T-helper 2 cell treated with Interferon-gamma antibody and Interleukin-4, amounts not matched to agents 100 ng/mL and 5 ng/mL, for 36 hours (primary cell): ENCODE measurements around the gene KIZ. TPM values are rescaled to one million over a fixed set of nuclear protein-coding genes. Genes with fewer than 3 reads are reported as not detected.
"Not testable (repeated sequence)": the region's sequence is repeated elsewhere in the genome, so short reads cannot be mapped to it uniquely, and the experiment has no call there.

Experiments
- intact Hi-C: fragments of 100-400 bp; cut with micrococcal nuclease; formaldehyde crosslinking; loops from one replicate; pipeline ENCODE4 v1.15.1; 2023
- total RNA-seq: library from RNA; stranded (reverse); gene quantifications from 2 replicates; pipeline ENCODE4 v1.2.3, GENCODE V29; 2022

The KIZ gene
- total RNA-seq, 1 donor from 2014 or later, result 15.5 TPM

DNA sequence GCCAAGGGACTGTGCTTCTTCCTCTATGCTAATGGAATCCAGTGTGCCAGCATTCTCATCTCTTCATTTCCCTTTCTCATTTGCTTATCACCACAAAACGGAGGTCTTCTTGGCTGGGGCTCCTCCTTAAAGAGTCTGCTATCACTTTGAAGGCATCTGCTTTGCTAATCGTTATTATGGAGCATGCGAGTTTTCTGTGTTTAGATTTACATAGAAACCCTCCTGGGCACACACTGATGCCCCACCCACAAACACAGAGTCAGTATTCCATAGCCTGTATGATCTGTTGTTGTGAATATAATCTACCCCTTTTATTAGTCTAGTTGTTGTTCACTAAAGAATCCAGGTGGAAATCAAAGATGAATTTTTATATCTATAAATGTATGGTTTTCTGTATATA is 93.8 kb downstream of the KIZ start:
- intact Hi-C loops, result no loop called here

DNA sequence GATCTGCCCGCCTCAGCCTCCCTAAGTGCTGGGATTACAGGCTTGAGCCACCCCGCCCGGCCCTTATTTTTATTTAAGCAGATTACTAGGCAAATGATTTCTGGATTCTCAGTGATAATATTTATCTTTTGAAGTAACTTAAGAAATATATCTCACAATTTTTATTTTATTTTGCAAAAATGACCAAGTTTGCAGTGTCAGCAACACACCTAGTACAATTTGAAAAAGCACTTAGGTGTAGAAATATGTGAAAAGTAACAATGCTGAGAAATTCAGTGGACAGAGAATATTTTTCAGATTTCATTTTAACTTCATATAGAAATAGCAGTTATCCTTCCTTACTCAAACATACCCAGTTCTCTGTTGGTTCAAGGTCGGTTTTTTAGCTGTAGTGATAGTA is 98.3 kb downstream of the KIZ start:
- intact Hi-C loops, result no loop called here

DNA sequence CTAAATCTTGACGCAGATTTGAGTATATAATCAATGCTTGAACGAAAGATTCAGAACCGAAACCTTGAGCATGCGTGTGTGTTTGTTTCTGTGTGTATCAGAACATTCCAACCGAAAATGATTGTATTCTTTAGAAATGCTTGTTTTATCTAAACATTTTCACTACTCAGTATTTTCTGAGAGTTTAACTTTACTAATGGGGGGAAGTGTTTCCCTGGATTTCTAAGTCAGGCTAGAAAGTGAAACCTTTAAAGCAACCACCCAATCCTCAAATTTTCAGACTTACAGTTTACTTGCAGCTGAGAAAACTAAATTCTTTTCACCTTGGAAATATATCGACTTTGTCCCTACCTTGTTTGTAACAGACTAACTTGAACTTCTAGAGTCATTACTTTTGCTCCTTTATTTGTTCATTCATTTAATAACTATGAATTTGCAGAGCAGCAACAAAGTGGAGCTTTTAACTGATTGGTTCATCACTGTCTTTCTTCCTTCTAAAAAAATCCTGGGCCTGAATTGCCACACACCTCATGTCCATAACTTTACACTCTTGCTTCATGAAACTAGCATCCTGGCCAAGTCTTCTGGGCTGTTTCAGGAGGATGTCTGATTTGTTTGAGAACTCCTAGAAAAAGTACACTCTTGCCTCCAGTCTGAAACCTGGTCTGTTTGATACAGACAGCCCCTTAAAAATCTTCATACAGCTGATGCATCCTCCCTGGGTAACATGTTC is 99.5 kb downstream of the KIZ start:
- intact Hi-C loops, result no loop called here

DNA sequence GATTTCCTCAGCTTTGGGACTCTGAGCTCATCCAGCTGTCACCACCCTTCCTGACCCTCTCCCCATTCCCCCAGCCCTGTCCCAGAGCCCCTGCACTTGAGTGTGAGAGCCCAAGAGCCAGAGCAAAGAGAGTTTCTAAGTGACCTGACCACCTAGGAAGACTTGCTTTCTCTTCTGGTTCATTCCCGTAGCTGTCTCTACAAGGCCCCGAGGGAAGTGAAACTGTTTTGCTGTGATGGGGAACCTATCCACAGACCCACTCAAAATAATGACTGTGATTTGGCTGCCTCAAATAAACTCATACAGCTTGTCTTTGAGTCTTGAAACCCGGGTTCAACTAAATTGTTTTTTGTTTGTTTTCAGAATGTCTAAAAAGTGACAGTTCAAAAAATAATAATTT is 102.6 kb downstream of the KIZ start:
- intact Hi-C loops, result no loop called here

DNA sequence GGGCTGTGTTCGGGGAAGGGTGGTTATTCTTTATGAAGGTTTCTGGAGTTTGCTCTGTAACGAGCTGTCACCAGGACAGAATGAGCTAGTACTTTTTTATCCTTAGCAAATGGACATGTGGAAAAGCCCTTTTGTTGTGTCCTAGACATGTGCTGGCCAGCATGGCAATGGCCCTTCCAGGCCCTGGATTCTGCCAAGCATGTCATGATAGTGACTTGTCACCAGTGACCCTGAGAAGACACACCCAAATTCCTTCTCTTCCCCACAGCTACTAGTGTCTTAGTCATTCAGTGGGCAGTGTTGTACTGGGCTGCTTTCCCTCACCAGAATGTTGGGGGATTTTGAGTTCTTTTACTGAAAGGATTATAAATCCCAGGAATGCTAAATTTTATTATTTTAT is 103.3 kb downstream of the KIZ start:
- intact Hi-C loops, result no loop called here

DNA sequence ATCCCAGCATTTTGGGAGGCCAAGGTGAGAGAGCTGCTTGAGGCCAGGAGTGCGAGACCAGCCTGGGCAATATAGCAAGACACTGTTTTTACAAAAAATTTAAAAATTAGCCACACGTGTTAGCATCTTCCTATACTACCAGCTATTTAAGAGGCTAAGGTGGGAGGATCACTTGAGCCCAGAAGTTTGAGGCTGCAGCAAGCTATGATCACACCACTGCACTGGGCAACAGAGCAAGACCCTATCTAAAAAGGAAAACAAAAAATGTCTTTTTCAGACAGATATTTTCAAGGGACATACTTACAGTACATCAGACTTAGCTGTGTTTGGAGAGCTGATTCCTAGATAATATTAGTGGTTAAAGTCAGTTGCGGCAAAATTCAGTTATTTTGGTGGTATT is 104.3 kb downstream of the KIZ start:
- intact Hi-C loops, result no loop called here

DNA sequence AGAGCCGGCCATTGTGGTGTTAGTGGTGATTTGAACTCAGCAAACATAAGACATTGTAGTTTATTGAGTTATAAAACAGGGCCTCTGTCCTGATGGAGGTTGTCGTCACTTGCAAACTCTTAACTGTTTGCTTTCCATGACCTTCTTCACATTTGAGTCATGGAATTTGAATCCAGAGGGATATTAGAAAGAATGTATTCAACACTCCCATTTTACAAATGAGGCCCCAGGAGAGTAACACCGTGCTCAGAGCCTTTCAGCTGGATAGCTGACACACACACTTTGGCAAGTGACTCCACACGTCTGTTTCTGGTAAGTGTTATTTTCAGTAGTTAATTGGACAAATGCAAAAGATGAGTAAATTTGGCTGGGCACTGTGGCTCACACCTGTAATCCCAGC is 104.8 kb downstream of the KIZ start:
- intact Hi-C loops, result no loop called here

DNA sequence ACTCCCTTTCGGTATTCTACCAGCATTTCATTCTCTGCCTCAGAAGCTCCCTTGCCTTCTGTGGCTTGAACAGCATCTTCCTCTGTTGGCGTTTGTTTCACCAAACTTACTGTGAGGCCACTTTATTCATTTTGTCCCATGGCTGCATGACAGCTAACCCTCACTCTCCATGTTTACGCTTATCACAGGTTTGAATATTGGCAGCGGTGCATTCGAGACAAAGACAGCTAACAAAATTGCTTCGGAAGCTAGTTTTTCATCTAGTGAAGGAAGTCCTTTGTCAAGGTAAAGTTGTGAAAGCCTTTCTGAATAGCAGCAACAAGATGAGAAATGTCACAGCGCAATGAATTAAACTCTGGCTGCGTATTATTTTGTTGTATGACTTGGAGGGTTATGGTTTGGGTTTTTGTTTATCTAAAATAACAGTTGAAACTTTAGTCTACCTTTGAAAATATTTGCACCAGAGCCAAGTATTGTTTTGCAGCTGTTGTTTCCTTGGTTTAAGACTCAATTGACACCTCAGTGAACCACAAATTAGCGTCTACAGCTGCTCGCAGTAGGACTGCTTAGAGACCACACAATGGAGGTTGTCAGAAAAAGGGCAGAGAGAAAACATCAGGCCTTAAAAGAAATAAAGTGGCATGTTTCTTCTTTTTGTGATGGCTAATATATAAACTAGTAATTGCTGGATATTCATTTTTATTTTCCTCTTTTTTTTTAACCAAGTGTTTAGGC is 106.8 kb downstream of the KIZ start:
- intact Hi-C loops, result no loop called here

DNA sequence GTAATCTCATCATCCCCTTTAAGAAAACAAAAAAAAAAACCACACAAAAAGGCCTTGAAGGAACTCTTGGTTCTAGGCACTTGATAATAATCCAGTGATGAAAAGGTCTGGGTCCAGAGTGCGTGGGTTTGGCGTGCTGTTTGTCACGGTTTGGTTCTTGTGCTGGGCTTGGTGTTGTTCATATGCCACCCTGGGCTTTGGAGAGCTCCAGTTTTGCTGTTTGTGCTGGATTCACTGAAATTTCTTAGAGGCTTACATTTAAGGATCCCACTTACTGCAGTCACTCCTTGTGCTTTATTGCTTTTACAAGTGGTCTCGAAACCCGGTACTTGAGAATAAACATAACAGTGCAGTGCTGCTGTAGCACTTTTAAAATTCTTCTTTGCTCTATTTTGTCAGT is 108.4 kb downstream of the KIZ start:
- intact Hi-C loops, result no loop called here

DNA sequence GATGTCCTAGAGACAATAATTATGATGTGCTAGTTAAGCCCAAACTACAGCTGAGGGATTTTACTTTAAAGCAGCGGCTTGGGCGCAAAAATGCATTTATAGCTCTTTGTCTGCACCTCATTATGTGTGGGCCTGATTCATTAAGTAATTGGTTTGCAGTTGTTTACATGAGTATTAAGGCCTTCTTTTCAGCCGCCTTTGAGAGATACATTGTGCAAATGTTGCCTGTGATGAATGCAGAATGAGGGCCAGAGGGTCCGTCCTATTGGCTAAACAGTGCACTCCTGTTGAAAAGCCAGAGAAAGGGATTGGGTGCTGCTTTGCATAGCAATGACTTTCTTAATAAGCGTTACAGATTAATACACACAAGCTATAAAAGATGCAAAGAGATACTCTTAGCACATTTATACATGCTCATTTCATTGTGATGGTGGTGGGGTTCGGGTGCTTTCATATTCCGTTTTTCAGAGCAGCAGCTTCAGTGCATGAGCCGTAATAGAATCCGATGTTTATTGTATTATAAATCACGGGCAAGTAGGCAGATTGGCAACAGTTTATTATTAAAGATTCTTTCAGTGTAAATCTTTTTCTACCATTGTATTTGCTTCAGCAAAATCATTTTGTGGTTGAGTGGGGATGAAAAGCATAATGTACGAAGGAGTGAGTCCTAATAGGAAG is 109.1 kb downstream of the KIZ start:
- intact Hi-C loops, result loop anchor here (1.0 to 5.0 kb wide), 3 partner anchors 133 to 373 kb away; no protein-coding TSS in a partner anchor

DNA sequence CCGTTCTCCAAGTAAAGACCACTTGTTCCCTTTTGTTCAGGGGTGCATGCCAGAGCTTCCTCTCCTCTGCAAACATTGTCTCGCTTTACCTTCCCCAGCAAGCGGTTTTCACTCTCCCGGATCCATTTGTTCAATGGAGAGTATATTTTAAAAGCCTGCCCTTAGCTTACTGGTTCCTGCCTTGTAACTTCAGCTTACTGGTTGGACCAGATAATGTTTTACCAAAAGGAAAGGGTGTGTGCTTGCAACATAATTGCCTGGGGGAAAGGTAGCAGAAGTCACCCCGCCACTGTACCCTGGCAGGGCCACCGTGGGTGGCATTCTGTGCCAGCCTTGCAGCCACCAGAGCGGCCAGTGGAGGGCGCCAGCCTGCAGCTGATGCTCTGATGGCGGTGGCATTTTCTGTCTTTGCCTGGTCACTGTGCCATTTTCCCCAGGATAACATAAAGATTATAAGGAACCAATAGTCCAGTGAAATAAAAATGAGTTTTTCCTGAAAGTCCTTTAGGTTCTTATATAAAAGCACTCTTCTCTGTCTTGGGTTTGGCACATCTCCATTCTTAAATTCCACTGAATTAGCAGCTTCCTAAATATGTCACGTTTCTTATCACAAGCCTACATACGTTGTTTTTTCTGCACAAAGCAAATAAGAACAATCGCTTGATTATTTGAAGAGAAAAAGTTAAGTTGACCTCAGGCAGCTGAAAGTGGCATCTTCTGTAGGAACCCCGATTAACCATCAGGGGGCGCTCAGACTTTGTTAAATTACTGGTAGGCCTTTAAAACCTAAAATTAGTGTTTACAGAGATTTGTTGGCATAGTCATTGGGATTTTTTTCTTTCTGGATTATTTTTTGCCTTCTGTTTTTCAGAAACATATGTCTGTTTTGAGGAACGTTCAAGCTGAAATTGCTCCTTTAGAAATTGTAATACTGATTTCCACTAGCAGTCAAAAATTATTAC is 109.9 kb downstream of the KIZ start:
- intact Hi-C loops, result loop anchor here (1.0 to 5.0 kb wide), 5 partner anchors 133 to 373 kb away; no protein-coding TSS in a partner anchor

DNA sequence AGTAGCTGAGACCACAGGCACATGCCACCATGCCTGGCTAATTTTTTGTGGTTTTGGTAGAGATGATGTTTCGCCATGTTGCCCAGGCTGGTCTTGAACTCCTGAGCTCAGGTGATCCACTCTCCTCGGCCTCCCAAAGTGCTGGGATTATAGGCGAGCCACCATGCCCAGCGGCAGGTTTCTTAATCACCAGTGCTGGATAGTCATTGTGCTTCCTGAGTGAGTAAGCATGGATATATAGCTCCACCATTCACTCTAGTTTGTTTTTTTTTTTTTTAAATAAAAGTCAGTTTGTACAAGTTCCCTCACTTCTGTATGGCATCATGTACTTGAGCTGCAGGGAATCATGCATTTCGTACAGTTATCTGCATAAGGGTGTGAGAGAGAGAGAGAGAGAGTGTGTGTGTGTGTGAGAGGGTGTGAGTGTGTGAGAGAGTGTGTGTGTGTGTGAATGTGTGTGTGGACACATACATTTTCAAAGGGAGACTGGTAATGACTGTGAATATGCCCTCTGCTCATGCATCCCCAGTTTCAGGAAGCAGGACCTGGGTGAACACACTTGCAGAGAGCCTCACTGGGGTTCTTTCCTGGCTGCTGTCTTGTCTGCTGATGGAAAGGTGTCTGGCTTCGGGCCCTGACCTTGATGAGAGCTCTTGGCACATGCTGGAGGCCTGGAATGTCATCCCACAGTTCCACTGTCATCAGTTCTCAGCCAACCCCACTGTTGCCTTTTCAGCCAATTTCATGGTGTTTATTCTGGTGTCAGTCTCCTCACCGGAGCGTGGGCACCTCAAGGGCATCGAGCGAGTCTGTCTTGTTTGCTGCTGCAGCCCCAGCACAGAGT is 112.3 kb downstream of the KIZ start:
- intact Hi-C loops, result loop anchor here (2.0 to 5.0 kb wide), 3 partner anchors 136 to 376 kb away; no protein-coding TSS in a partner anchor

DNA sequence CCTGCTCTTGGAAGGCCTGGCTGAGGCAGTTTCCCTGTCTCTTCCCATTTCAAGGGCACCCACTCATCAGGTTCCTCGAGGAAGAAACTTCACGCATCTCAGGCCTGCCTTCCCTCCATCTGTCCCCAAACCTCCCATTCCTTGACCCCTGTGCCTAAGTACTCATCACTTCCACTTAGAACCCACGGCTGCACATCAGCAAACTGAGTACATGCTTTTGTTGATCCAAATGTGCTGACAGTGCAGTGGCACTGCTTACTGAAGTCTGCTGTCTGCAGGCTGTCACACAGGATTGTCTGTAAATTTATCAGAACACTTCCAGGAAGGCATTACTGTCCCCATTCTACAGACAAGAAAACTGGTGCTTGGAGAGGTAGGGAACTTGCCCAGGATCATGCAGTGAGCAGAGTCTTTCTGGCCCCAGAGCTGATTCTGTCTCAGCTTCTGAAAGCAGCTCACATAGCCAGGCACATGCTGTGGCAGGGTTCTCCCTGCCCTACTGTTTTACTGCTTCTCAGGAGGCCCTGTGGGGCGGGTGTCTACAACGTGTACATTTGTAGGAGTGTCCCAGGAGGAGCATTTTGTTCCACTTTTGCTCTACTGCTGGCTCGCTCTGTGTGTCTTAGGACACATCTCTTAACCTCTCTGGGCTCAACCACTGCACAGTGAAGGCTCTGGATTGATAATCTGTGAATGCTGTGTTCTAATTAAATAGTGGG is 113.1 kb downstream of the KIZ start:
- intact Hi-C loops, result loop anchor here (5.0 kb wide), 2 partner anchors 137 to 377 kb away; no protein-coding TSS in a partner anchor

DNA sequence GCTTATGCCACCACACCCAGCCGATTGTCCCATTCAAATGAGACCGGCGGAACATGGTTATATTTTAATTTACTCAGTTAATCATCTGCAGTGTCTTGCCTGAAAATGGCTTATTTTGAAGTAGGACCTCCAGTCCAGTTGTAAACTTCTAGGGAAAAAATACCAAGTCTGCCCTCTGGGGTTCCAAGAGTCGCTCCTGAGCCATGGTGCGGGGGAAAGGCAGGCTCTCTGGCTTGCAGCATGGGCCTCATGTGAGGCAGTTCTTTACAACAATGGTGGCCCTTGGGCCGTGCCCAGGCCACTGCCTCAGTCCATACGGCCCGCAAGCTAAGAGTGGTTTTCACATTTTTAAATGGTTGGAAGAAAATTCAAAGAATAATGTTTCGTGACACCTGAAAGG is 114.5 kb downstream of the KIZ start:
- intact Hi-C loops, result no loop called here

DNA sequence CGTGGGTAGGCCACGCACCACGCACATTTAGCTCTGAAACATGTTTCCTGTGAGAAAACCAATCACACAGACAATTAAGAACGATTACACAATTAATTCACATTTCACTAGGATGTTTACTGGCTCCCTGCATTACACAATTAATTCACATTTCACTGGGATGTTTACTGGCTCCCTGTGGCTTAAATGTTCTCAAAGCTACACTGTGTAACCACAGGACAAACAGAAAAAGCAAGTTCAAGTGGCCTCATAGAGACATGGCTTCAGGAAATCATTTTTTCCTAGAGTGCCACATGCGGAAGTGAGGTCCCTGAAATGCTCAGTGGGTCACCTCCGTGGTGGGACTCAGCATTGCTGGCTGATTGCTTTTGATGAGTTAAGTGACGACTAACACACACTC is 115.5 kb downstream of the KIZ start:
- intact Hi-C loops, result no loop called here

DNA sequence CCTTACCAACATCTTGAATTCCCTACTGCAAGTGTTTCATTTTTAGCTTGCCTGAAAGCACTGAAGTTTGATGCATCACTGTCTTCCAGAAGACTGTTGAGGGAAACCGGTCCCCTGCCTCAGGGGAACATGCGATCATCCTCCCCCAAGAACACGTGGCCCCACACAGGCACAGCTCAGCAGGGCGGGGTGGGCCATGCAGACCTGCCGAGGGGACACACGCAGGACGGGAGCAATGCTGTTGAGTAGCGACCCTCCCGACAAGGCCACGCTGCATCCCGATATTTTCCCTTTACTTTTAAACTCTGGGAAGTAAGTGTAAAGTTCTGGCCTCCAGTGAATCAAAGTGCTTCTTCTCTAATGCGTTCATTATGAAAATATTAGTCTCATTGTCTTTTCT is 117.9 kb downstream of the KIZ start:
- intact Hi-C loops, result no loop called here

DNA sequence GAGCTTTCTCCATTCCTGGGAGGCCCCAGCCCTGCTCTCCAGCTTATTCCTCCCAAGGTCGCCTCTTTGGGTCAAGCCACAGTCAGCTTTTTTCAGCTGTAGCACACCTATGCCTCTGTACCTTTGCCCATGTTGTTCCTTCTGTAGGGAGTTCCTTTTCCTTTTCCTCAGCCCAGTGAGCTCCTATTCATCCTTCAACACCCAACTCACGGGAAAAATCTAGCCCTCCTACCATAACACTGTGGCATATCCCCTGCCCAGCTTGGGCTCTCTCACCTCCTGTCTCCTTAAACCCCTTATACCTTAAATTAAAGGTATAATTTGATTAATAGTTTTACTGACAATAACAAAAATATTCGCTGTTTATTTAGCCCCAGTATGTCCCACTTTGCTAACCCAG is 118.9 kb downstream of the KIZ start:
- intact Hi-C loops, result no loop called here

DNA sequence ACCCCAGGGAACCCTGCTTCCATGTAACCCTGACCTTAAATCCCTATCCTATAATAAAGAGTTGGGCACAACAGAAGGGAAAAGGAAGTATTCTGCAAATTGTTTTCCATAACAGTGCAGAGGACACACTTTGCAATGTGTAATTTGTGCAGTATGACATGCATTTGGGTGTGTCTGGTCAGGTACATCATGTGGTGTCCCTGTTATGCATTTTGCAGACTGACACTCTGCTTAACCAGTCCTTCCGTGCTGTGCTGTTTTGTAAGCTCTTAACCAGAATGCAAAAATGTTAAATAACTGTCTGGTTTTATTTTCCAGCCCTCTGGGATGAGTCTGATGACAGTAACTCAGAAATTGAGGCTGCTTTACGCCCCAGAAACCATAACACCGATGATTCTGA is 120.3 kb downstream of the KIZ start:
- intact Hi-C loops, result no loop called here

DNA sequence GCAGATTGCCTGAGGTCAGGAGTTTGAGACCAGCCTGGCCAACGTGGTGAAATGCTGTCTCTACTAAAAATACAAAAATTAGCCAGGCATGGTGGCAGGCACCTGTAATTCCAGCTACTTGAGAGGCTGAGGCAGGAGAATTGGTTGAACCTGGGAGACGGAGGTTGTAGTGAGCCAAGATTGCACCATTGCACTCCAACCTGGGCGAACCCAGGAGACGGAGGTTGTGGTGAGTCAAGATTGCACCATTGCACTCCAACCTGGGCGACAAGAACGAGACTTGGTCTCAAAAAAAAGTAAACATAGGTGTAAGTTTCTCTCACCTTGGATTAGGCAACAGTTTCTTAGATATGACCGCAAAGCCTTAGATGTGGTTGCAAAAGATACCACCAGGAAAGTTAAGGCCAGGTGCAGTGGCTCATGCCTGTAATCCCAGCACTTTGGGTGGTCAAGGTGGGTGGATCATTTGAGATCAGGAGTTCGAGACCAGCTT is 121.8 kb downstream of the KIZ start:
- intact Hi-C loops, result not testable (repeated sequence)
